Measurements from ENCODE around the gene TSC2. TPM values are rescaled to one million over a fixed set of nuclear protein-coding genes. Genes with fewer than 3 reads are reported as not detected.

TSC2 gene
- total and polyA plus RNA-seq, 9 of the 15 experiments (the other 6 are each of a cell fraction or from before 2014, with no cell fraction given): 1.3 to 68.1 (median 16.6) TPM

DNA sequence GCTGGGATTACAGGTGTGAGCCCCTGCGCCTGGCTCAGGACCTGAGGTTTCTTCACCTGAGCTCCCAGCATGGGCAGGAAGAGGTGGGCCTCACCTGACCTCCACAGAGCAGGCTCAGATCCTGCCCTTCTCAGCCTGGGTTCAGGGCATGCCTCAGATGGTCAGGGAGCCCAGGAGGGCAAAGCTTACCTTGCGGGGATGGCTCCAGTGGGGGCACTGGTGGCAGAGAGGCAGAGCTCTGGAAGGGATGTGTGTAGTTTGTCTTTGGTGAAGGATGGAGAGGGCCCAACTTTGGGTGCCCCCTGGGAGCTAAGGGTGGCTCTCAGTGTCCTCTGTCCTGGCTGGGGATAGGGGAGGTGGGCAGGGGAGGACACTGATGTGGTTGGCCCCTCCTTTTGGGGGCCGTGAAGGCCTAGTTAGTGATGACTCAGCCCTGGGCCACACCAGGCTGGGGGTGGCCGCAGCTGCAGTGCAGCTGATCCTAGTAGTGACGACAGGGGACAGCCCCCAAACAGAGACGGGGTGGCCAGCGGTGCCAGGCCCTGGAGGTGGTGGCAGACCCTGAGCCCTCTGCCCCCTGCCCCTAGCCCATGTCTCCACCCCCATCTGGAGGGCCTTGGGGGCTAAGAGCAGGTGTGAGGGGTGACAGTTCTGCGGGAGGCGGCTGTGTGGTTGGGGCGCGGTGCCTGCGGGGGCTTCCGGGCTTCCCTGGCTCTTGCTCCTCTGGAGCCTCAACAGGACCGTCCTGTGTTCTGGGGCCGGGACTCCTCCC, 15.3 kb upstream of the TSC2 start (continued):
- TF ChIP-seq JUN (IDR thresholded peaks at IDR 0.05; ENCODE audit: borderline replicate concordance, low read depth, low read length) (0 out of 2 replicates have a peak, but pooled peaks have one; percentile 27), JUN (CRISPR knock-in tag; IDR thresholded peaks at IDR 0.05; ENCODE audit: borderline replicate concordance) (no peak), ZNF316 (IDR thresholded peaks at IDR 0.05) (peak; percentile 82), ZC3H11A (IDR thresholded peaks at IDR 0.05; ENCODE audit: low read depth, low read length) (no peak), MYC (IDR thresholded peaks at IDR 0.05; ENCODE audit: low read depth, low read length) (no peak), MYC (CRISPR knock-in tag; IDR thresholded peaks at IDR 0.05; ENCODE audit: borderline replicate concordance, low read depth) (no peak), MAFK (IDR thresholded peaks at IDR 0.05; ENCODE audit: low read length) (peak; percentile 30; the same call in 1 of the 2 replicates), FOXA3 (CRISPR knock-in tag; conservative IDR thresholded peaks at IDR 0.05 in 1 of 2, IDR thresholded peaks at IDR 0.05 in 1 of 2) (no peak), PRMT5 (CRISPR knock-in tag; IDR thresholded peaks at IDR 0.05) (no peak), TBL1XR1 (IDR thresholded peaks at IDR 0.05; ENCODE audit: low read length in 2 of 2) (no peak), HDAC6 (IDR thresholded peaks at IDR 0.05; ENCODE audit: low read depth, low read length) (no peak), ZBED1 (IDR thresholded peaks at IDR 0.05) (no peak), BRD4 (IDR thresholded peaks at IDR 0.05) (no peak), SMARCC2 (IDR thresholded peaks at IDR 0.05; ENCODE audit: low read depth) (no peak), CBFA2T2 (conservative IDR thresholded peaks at IDR 0.05) (0 out of 2 replicates have a peak, but pooled peaks have one; percentile 24), TGIF2 (CRISPR knock-in tag; IDR thresholded peaks at IDR 0.05) (no peak)
- TF ChIP-seq, protein P1, sequence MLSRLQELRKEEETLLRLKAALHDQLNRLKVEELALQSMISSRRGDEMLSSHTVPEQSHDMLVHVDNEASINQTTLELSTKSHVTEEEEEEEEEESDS (CRISPR knock-in tag; IDR thresholded peaks at IDR 0.05): no peak
- TF ChIP-seq, protein P2, sequence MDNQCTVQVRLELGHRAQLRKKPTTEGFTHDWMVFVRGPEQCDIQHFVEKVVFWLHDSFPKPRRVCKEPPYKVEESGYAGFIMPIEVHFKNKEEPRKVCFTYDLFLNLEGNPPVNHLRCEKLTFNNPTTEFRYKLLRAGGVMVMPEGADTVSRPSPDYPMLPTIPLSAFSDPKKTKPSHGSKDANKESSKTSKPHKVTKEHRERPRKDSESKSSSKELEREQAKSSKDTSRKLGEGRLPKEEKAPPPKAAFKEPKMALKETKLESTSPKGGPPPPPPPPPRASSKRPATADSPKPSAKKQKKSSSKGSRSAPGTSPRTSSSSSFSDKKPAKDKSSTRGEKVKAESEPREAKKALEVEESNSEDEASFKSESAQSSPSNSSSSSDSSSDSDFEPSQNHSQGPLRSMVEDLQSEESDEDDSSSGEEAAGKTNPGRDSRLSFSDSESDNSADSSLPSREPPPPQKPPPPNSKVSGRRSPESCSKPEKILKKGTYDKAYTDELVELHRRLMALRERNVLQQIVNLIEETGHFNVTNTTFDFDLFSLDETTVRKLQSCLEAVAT (IDR thresholded peaks at IDR 0.05): no peak
- TF ChIP-seq, protein P3, sequence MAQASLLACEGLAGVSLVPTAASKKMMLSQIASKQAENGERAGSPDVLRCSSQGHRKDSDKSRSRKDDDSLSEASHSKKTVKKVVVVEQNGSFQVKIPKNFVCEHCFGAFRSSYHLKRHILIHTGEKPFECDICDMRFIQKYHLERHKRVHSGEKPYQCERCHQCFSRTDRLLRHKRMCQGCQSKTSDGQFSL (CRISPR knock-in tag; IDR thresholded peaks at IDR 0.05): no peak
- TF ChIP-seq, protein P3 (tag; IDR thresholded peaks at IDR 0.05): no peak
- TF ChIP-seq, protein P4, sequence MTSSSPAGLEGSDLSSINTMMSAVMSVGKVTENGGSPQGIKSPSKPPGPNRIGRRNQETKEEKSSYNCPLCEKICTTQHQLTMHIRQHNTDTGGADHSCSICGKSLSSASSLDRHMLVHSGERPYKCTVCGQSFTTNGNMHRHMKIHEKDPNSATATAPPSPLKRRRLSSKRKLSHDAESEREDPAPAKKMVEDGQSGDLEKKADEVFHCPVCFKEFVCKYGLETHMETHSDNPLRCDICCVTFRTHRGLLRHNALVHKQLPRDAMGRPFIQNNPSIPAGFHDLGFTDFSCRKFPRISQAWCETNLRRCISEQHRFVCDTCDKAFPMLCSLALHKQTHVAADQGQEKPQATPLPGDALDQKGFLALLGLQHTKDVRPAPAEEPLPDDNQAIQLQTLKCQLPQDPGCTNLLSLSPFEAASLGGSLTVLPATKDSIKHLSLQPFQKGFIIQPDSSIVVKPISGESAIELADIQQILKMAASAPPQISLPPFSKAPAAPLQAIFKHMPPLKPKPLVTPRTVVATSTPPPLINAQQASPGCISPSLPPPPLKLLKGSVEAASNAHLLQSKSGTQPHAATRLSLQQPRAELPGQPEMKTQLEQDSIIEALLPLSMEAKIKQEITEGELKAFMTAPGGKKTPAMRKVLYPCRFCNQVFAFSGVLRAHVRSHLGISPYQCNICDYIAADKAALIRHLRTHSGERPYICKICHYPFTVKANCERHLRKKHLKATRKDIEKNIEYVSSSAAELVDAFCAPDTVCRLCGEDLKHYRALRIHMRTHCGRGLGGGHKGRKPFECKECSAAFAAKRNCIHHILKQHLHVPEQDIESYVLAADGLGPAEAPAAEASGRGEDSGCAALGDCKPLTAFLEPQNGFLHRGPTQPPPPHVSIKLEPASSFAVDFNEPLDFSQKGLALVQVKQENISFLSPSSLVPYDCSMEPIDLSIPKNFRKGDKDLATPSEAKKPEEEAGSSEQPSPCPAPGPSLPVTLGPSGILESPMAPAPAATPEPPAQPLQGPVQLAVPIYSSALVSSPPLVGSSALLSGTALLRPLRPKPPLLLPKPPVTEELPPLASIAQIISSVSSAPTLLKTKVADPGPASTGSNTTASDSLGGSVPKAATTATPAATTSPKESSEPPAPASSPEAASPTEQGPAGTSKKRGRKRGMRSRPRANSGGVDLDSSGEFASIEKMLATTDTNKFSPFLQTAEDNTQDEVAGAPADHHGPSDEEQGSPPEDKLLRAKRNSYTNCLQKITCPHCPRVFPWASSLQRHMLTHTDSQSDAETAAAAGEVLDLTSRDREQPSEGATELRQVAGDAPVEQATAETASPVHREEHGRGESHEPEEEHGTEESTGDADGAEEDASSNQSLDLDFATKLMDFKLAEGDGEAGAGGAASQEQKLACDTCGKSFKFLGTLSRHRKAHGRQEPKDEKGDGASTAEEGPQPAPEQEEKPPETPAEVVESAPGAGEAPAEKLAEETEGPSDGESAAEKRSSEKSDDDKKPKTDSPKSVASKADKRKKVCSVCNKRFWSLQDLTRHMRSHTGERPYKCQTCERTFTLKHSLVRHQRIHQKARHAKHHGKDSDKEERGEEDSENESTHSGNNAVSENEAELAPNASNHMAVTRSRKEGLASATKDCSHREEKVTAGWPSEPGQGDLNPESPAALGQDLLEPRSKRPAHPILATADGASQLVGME (CRISPR knock-in tag; IDR thresholded peaks at IDR 0.05): no peak

Measured in K562 (cell line).